ENCODE data around the gene CHST14.

The CHST14 gene

GRCh38 chr15:40461958-40462357 is 8.8 kb upstream of the CHST14 start:
- DNase-seq (ENCODE audit: low read depth in 2 of 2): no peak

DNA sequence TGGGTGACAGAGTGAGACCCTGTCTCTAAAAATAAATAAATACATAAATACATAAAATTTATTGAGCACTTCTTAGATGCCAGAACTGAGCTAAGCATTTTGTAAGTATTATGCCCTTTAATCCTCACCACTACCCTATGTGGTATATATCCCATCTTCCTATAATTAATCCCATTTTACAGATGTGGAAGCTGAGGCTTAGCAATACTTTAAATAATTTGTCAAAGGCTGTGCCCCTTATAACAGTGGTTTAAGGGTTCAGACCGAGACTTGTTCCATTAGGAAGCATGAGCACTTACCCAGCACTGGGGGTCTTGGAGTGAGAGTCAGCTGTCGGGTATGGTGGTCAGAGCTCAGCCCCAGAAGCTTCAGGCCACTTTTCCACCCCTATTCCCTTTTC is 7.5 kb upstream of the CHST14 start:
- no peak for DNase-seq (ENCODE audit: low read depth in 2 of 2)

- DNase-seq (ENCODE audit: low read depth in 2 of 2): no peak
These were observed 6.8 kb upstream of the CHST14 start for GRCh38 chr15:40463886-40464545.

GRCh38 chr15:40464595-40465185 is 6.1 kb upstream of the CHST14 start:
- DNase-seq (ENCODE audit: low read depth in 2 of 2): no peak

GRCh38 chr15:40465939-40466338 is 4.8 kb upstream of the CHST14 start:
- no peak for DNase-seq (ENCODE audit: low read depth in 2 of 2)

DNA sequence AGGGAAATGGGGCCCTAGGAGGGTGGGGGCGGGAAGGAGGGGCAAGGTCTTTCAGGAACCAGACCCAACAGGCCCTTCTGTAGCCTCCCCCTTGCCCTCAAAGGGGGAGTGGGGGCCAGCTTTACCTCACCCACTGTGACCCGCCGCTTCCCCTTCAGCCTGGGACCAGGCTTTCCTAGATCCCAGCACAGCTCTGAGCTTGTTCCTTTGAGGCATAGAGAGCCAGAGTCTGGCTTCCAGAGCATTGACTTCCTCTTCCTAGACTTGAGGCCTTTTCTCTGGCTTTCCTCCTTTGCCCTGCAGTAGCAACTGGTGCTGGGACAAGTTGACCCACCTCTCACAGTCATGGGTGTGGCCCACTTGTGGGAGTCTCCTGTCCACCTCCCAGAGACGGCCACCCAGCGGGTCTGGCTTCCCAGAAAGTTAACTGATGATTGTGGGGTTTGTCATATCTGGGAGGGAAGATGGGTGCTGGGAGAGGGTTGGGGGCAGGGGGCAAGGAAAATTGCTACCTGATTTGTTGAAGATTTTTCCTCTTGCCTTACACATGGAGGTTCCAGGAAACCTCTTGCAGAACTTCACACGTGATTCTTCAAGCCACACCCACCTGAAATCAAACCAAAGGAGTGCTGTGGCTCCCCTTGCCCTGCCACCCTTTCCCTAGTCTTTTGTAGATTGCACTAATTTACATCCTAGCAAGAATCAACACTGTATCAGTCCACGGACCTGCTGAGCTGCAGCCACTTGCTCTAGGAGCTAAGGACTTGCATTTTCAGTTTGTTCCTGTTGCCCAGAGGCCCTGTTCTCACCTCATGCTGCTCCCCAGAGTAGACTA is 4.1 kb upstream of the CHST14 start:
- DNase-seq (ENCODE audit: low read depth in 2 of 2): no peak

DNA sequence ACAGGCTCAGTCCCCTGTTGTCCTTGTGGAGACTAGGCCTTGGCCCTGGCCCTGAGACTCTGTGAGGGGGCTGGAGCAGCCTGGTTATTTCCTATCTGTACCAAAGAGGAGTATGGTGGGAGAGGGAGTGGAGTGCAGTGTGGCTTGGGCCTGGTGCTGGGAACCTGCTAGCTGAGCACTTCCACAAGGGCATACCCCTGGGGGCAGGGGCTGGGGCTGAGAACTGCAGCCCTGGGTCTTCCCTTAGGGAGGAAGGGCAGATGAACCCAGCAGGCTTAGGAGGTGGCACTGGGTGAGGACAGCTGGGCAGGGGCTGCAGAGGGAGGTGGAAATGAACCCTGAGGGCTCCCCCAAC is 3.5 kb upstream of the CHST14 start:
- no peak for DNase-seq (ENCODE audit: low read depth in 2 of 2)

DNA sequence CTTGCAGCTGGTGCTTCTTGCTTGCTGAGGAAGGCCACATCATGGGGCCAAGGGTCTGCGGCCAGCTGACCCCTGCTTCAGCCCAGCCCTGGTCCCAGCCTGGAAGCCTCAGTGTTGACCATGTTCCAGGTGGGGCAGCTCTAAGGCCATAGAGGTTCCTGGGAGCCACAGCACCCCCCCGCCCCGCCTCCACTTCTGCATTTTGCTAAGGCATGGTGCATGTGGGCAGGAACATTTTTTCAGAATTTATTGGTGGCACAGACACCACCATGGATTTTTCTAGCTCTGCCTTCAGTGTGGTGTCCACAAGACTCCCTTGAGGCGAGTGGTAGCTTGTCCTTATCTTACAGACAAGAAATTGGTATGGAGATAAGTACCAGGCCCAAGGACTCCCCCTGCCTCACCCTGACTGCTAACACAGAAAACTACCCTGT is 1.9 kb upstream of the CHST14 start:
- no peak for DNase-seq (ENCODE audit: low read depth in 2 of 2)

DNA sequence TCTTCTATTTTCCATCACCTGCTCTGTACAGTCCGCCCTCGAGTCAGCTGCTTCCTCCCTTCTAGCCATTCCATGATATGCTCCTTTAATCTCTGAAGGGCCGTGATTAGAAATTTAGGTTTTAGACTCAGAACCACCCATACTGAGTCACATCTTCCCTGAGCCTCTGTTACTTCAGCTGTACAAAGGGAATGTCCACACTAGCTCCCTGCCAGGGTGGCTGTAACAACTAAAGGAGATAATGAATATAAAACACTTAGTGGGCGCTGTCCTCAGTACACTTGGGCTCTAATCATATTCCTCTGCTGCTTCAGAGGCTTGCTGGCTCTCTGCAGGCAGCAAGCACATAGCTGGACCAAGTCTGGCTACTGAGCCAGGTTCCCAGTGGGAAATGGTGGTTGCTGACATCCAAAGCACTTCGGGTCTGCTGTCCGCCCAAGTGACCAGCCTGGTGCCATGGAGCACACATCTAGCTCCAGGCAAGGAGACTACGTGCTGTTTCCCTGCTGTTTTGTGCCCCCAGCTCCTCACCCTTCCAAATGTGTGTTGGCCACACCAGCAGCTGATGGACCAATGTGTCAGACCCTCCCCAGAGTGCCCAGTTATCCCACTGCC is 901 bp upstream of the CHST14 start:
- DNase-seq (ENCODE audit: low read depth in 2 of 2): no peak

- DNase-seq (ENCODE audit: low read depth in 2 of 2): no peak
These were observed 472 bp downstream of the CHST14 start for GRCh38 chr15:40471105-40471807.

GRCh38 chr15:40471808-40472150 is 995 bp downstream of the CHST14 start:
- no peak for DNase-seq (ENCODE audit: low read depth in 2 of 2)

- no peak for DNase-seq (ENCODE audit: low read depth in 2 of 2)
These were observed 1.5 kb downstream of the CHST14 start for GRCh38 chr15:40472171-40472727.

- no peak for DNase-seq (ENCODE audit: low read depth in 2 of 2)
These were observed 3.8 kb downstream of the CHST14 start for GRCh38 chr15:40474581-40474980.

GRCh38 chr15:40477642-40478327 is 7.0 kb downstream of the CHST14 start:
- DNase-seq (ENCODE audit: low read depth in 2 of 2): no peak

DNA sequence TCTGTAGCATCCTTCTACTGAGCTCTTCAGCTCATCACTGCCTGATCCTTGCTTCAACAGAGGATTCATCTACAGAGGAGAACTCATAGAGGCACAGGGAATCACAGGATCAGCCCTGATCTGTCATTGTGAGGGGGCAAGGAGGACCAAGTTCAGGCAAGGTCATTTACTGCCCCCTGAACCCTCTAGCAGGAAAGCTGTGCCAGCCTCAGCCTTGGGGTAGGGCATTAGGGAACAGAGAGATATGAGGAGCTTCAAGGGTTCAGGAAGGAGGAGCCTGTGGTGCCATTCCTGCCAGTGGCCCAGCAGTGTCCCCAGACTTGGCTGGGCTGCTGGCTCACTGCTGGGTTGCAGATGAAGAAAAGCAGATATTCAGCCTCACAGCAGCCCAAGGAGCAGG is 8.2 kb downstream of the CHST14 start:
- no peak for DNase-seq (ENCODE audit: low read depth in 2 of 2)

DNA sequence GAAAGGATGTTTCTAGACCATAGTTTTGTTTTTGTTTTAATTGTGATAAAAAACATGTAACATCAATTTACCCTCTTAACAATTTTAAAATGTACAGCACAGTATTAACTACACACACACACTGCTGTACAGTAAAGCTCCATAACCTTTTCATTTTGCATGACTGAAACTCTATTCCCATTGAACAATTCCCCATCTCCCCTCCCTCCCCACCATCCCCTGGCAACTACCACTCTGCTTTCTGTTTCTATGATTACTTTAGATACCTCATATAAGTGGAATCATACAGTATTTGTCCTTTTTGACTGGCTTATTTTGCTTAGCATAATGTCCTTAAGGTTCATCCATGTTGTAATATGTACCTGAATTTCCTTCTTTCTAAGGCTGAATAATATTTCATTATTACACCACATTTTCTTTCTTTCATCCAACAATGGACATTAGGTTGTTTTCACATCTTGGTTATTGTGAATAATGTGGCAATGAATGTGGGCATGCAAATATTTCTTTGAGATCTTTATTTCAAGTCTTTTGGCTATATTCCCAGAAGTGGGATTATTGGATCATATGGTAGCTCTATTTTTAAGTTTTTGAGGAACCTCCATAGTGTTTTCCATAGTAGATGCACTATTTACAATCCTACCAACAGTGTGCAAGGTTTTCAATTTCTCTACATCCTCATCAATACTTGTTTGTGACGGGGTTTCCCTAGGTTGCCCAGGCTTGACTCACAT is 10.7 kb downstream of the CHST14 start:
- DNase-seq (ENCODE audit: low read depth in 2 of 2): no peak

GRCh38 chr15:40483919-40484318 is 13.1 kb downstream of the CHST14 start:
- DNase-seq (ENCODE audit: low read depth in 2 of 2): no peak

- DNase-seq (ENCODE audit: low read depth in 2 of 2): no peak
These were observed 15.4 kb downstream of the CHST14 start for GRCh38 chr15:40486066-40486770.

DNA sequence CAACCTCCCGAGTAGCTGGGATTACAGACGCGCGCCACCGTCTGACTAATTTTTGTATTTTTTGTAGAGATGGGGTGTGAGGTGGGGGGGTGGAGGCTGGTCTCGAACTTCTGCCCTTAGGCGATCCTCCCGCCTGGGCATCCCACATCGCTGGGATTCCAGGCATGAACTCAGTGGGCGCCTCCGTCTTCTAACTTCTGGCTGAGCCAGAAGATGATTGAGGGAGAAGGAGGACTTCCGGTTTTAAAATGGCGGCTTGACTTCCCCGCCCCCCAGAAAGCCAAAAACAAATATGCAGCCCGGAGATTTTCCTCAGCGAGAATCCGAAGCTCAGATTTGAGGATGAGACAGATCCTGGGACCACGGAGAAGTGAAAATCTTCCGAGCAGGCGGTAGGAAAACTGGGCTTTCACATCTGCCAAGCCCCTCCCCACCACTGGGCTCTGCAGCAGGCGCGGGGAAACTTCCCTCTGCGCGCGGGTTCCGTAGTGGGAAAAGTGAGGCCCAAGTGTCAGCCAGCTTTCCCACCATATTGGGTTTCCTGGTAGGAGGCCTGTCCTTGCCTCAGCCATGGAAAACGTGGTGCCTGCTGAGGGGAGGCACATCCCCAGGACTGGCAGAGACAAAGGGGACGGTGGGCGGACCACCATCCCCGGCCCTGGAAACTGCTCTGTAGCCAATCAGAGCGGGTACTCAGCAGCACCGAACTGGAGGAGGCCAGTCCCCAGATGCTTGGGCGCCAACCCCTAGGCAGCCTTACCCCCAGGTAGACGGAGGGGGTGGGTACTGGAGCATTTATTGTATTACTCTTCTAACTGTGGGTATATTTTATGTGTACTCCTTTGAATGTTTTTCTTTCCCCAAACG is 17.3 kb downstream of the CHST14 start:
- no peak for DNase-seq (ENCODE audit: low read depth in 2 of 2)

Data from stimulated activated CD4-positive, alpha-beta T cell treated with anti-CD3 and anti-CD28 coated beads, Interleukin-15, amount 100 ng/mL, for 48 hours (primary cell).